Calu3 (cell line): Measurements from ENCODE around the gene ADAM8. TPM values are rescaled to one million over a fixed set of nuclear protein-coding genes. Genes with fewer than 3 reads are reported as not detected.

Experiments used
- BruUV-seq: library from RNA; stranded (reverse); fragments of 400-500 nt; replicated peaks from 2 replicates; lab custom pipeline; 2021; lab: Mats Ljungman, UMichigan
- CTCF ChIA-PET: fragments of 300-600 bp; sonication (Branson Sonifier 250); formaldehyde crosslinking; loops from one replicate; lab custom pipeline; 2022; ENCODE audit warnings: antibody characterized with exemption; lab: Charles Lee
- DNase-seq: peaks from one replicate; pipeline ENCODE4 v3.0.0; 2022
- H3K27ac Mint-ChIP-seq: one replicate; pipeline ENCODE4 v1.8.0; 2022; ENCODE audit warnings: mixed read lengths; ENCODE audit not compliant: unreplicated experiment
- H3K27me3 Mint-ChIP-seq: one replicate; pipeline ENCODE4 v1.8.0; 2022; ENCODE audit warnings: mixed read lengths; ENCODE audit not compliant: unreplicated experiment
- H3K36me3 Mint-ChIP-seq: one replicate; pipeline ENCODE4 v1.8.0; 2022; ENCODE audit warnings: mild to moderate bottlenecking, moderate library complexity, mixed read lengths; ENCODE audit not compliant: insufficient read depth, unreplicated experiment
- H3K4me1 Mint-ChIP-seq: one replicate; pipeline ENCODE4 v1.8.0; 2022; ENCODE audit warnings: mild to moderate bottlenecking, low read depth, mixed read lengths; ENCODE audit not compliant: unreplicated experiment
- H3K4me3 Mint-ChIP-seq: one replicate; pipeline ENCODE4 v1.8.0; 2022; ENCODE audit warnings: mild to moderate bottlenecking, low read depth, moderate library complexity, mixed read lengths; ENCODE audit not compliant: unreplicated experiment
- H3K9me3 Mint-ChIP-seq: one replicate; pipeline ENCODE4 v1.8.0; 2022; ENCODE audit warnings: low read depth, mixed read lengths; ENCODE audit not compliant: unreplicated experiment
- intact Hi-C: fragments of 100-400 bp; cut with micrococcal nuclease; formaldehyde crosslinking; loops from one replicate; pipeline ENCODE4 v1.10.0; 2022; ENCODE audit not compliant: unreplicated experiment
- total RNA-seq: library from RNA; stranded (reverse); gene quantifications from 2 replicates; pipeline ENCODE4 v1.2.3, GENCODE V29; 2022
- TF ChIP-seq, protein P1 (sequence below): fragments of 200-600 bp; IDR thresholded peaks from one replicate; pipeline ENCODE4 v1.8.0; 2022; ENCODE audit warnings: antibody characterized with exemption; ENCODE audit not compliant: unreplicated experiment

Gene ADAM8
- total RNA-seq, 1 experiment from 2014 or later: 40.4 TPM

DNA sequence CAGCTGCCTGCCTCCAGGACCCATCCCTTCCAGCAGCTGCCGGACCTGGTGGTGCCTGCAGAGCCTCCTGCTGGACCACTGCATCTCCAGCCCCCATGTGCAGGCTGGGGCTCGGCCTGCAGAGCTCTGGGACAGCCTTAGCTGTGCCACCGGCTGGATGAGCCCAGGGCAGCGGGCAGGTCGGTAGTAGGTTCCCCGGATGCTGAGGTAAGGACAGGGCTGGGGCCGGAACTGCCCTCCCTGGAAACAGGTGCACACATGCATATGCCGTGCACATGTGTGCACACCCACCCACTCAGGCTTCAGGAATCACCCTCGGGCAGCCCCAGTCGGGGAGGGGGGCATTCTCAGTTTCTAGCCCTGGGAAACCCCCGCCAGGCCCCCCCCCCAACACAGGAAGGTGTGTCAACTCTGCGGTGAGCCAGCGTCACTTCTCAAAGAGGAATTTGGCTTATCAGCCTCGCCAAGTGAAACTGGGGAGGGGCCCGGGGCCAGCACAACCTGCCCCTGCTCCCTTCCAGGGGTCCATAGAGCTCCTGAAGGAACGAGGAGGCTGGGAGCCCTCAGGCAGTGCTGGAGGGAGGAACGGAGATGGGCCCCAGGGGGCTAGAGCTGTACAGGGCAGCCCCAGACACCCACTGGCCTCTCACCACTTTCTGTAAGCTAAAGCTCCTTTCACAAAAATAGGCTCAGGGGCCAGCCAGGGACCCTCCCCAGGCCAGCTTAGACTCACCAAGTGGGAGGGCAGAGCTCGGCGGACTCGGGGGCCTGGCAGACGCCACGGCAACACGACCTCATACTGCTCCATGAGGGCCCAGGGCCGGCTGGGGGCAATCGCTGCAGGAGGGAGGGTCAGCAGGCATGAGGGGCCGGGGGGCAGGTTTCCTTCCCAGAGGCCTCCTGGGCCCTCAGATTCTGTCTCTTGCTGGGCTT lies 1.7 kb downstream of the ADAM8 start:
- CTCF ChIA-PET: interaction anchor here (2.1 kb wide), 1 partner anchor 18 kb away, joined by 7 read pairs; no protein-coding TSS in a partner anchor
- BruUV-seq: no TSS peak
- H3K9me3 Mint-ChIP-seq: no peaks in the 10 kb centered on the region
- H3K36me3 Mint-ChIP-seq: peaks cover 34% of the 10 kb centered on the region
- TF ChIP-seq, protein P1, sequence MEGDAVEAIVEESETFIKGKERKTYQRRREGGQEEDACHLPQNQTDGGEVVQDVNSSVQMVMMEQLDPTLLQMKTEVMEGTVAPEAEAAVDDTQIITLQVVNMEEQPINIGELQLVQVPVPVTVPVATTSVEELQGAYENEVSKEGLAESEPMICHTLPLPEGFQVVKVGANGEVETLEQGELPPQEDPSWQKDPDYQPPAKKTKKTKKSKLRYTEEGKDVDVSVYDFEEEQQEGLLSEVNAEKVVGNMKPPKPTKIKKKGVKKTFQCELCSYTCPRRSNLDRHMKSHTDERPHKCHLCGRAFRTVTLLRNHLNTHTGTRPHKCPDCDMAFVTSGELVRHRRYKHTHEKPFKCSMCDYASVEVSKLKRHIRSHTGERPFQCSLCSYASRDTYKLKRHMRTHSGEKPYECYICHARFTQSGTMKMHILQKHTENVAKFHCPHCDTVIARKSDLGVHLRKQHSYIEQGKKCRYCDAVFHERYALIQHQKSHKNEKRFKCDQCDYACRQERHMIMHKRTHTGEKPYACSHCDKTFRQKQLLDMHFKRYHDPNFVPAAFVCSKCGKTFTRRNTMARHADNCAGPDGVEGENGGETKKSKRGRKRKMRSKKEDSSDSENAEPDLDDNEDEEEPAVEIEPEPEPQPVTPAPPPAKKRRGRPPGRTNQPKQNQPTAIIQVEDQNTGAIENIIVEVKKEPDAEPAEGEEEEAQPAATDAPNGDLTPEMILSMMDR: no peak
- H3K4me1 Mint-ChIP-seq: peaks cover 10% of the 10 kb centered on the region
- H3K27ac Mint-ChIP-seq: no peak overlapping the region
- H3K27me3 Mint-ChIP-seq: no peaks in the 10 kb centered on the region
- intact Hi-C loops: no loop called here
- peak overlapping the region; percentile 64 for H3K4me3 Mint-ChIP-seq
- DNase-seq: peak; percentile 43

DNA sequence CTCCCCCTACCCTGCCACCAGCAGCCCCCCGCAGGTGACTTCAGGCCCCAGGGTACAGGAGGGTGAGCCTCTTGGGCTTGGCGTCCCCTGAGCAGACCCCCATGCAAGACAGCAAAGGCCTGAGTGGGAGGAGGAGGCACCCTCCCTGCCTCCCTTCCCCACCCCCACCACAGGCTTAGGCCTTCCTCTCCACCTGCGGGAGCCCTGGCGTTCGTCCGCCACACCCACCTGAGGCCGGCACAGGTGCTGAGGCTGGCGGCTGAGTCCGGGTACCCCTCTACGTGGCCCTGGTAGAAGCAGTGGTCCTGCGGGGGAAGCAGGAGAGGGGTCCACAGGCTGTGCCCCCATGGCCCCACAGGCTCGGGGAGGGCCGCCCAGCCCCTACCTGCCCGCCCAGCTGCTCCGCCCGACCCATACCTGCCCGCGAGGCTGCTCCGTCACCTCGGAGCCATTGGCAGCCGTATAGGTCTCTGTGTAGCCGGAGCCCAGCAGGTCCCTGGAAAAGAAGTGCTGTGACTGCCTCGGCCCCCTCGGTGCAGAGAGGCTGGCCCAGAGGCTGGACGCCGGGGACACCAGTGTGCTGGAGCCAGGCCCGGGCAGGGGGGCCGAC lies 3.0 kb downstream of the ADAM8 start:
- DNase-seq: no peak
- H3K9me3 Mint-ChIP-seq: no peaks in the 10 kb centered on the region
- no peaks in the 10 kb centered on the region for H3K27me3 Mint-ChIP-seq
- H3K36me3 Mint-ChIP-seq: peaks cover 33% of the 10 kb centered on the region
- no peak overlapping the region for H3K4me3 Mint-ChIP-seq
- H3K27ac Mint-ChIP-seq: no peak overlapping the region
- no TSS peak for BruUV-seq
- CTCF ChIA-PET: no interaction called here
- TF ChIP-seq, protein P1: no peak
- intact Hi-C loops: no loop called here
- peaks cover 7% of the 10 kb centered on the region for H3K4me1 Mint-ChIP-seq

DNA sequence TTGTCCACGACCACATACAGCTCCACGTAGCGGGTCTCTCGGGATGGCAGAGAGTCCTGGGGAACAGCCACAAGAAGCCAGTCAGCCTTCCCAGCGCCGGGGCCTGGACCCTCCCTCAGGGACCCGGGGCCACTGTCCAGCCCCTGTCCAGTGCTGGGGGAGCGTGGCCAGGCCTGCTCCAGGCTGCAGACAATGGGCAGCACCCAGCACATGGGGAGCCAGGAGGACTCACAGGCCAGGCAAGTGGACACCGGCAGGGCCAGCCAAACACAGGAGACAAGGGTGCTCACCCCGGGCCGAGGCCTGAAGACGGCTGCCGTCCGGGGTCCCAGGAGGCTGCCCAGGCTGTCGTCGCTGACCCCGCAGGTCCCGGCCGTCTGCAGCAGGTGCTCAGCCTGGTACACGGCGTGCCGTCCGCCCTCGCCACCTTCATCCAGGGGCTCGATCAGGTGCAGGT lies 3.7 kb downstream of the ADAM8 start:
- CTCF ChIA-PET: no interaction called here
- Mint-ChIP-seq H3K4me3 (no peak overlapping the region), H3K36me3 (peaks cover 28% of the 10 kb centered on the region), H3K27me3 (no peaks in the 10 kb centered on the region), H3K4me1 (peaks cover under 1% of the 10 kb centered on the region), H3K9me3 (no peaks in the 10 kb centered on the region), H3K27ac (no peak overlapping the region)
- intact Hi-C loops: no loop called here
- no peak for DNase-seq
- no TSS peak for BruUV-seq
- TF ChIP-seq, protein P1: no peak

DNA sequence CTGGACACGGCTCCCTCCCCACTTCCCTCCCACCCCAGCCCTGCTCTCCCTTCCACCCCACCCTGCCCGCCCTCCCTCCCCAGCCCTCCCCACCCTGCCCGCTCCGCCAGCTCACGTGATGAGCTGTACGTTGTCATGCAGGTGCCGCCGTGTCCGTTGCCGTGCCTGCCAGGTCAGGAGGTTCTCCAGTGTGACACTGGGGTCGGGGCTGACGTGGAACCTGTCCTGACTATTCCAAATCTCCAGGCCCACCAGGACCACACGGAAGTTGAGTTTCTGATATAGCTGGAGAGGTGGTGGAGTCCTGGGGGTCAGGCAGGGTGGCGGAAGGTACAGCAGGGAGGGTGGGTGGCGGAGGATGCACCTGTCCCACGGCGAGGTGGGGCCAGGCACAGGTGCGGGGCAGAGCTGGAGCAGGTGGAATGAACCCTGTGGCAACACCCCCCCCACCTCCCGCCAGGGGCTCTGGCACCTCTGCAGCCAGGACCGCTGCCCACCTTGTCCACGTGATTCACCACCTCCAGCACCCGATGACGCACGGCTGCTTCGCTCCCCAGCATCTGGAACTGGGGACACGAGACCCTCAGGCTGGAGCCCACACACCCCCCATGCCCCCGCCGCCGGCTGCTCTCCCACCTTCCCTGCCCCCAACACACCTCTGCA lies 4.2 kb downstream of the ADAM8 start:
- Mint-ChIP-seq H3K4me3 (no peak overlapping the region), H3K9me3 (no peaks in the 10 kb centered on the region), H3K4me1 (no peaks in the 10 kb centered on the region), H3K27me3 (no peaks in the 10 kb centered on the region), H3K36me3 (peaks cover 24% of the 10 kb centered on the region), H3K27ac (no peak overlapping the region)
- CTCF ChIA-PET: no interaction called here
- no TSS peak for BruUV-seq
- intact Hi-C loops: no loop called here
- TF ChIP-seq, protein P1: no peak
- DNase-seq: no peak
